NT2/D1 (cell line): Measurements from ENCODE around the gene SPIN2A.

ENCODE experiments used
- SUZ12 ChIP-seq: IDR thresholded peaks from 2 replicates; pipeline ENCODE4 v1.6.1; 2011; ENCODE audit not compliant: insufficient read length, insufficient read depth; ENCODE audit errors: extremely low read depth
- YY1 ChIP-seq: IDR thresholded peaks from 2 replicates; pipeline ENCODE4 v1.6.1; 2011; ENCODE audit not compliant: insufficient read length, insufficient read depth
- ZNF274 ChIP-seq: IDR thresholded peaks from 2 replicates; pipeline ENCODE4 v1.6.1; 2011; ENCODE audit warnings: mild to moderate bottlenecking, low read depth, low read length

- no peak for TF ChIP-seq YY1
- TF ChIP-seq SUZ12: no peak
- TF ChIP-seq ZNF274: no peak
These were observed 35.3 kb upstream of the SPIN2A start for GRCh38 chrX:57172544-57172943.
